ENCODE results near the gene TCTN3. TPM values are rescaled to one million over a fixed set of nuclear protein-coding genes. Genes with fewer than 3 reads are reported as not detected.

TCTN3 gene
- total and polyA plus RNA-seq, 7 experiments from 2014 or later, result 16.2 to 60.7 (median 22.8) TPM

DNA sequence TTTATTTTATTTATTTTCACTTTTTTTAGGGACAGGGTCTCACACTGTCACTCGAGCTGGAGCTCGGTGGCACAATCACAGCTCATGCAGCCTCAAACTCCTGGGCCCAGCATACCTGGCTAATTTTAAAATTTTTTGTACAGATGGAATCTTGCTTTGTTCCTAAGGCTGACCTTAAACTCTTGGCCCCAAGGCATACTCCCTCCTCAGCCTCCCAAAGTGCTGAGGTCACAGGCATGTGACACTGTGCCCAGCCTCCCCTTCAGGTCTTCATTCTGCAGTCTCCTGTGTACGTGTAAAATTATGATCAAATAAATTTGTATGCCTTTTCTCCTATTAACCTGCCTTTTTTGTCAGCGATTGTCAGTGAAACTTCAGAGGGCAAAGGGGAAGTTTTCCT is 17.8 kb upstream of the TCTN3 start:
- H3K27ac ChIP-seq (ENCODE audit: low read depth, low read length), result no peak overlapping the region
- Mint-ChIP-seq H3K36me3 (peaks cover 0 to under 1% (median 0%) of the 10 kb centered on the region in 5 donors), H3K4me1 (peaks cover 0 to 4% (median 0%) of the 10 kb centered on the region in 7 donors), H3K4me3 (no peak overlapping the region), H3K27me3 (peaks cover 0 to 7% (median 0%) of the 10 kb centered on the region in 5 donors), H3K27ac (no peak overlapping the region), H3K9me3 (no peaks in the 10 kb centered on the region)
- no peaks in the 10 kb centered on the region for H3K9me3 ChIP-seq (ENCODE audit: control insufficient read depth in 2 of 3, low read length in 3 of 3)
- intact Hi-C loops (cut with micrococcal nuclease), result no loop called here
- H3K27me3 ChIP-seq (ENCODE audit: control insufficient read depth in 2 of 2, insufficient read depth in 2 of 2, low read length in 2 of 2), result no peaks in the 10 kb centered on the region
- ATAC-seq, result no peak
- DNase-seq, result no peak
- H3K36me3 ChIP-seq (ENCODE audit: control insufficient read depth in 2 of 3, insufficient read depth in 3 of 3, low read length in 3 of 3), result no peaks in the 10 kb centered on the region
- POLR2A ChIA-PET, result no interaction called here
- no peak overlapping the region for H3K4me3 ChIP-seq (ENCODE audit: low read length)
- H3K4me1 ChIP-seq (ENCODE audit: control insufficient read depth in 2 of 2, insufficient read depth in 2 of 2, low read length in 2 of 2), result no peaks in the 10 kb centered on the region
- CTCF ChIA-PET, result no interaction called here

DNA sequence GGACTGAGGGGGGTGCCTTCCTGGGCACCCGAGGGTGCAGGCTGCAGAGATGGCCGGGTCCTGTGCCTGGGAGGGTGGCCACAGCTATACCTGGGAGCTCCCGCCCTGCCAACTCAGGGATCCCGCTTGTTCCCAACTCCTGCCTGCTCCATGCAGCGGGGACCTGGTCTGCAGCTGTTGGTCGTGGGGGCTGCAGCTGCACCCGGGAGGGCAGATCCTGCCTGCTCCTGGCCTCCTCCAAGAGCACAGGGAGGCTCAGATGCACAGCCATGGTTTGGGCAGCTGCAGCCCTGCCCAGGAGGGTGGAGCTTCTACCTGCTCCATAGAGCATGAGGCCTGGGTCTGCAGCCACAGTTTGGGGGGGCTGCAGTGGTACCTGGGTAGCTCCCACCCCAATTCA is 13.3 kb upstream of the TCTN3 start:
- Mint-ChIP-seq H3K27ac (no peak overlapping the region), H3K27me3 (peaks cover 0 to 2% (median 0%) of the 10 kb centered on the region in 5 donors), H3K9me3 (peaks cover 0 to 2% (median 0%) of the 10 kb centered on the region in 11 donors), H3K4me3 (no peak overlapping the region), H3K36me3 (peaks cover 0 to 6% (median 0%) of the 10 kb centered on the region in 5 donors), H3K4me1 (peaks cover 0 to 4% (median 0%) of the 10 kb centered on the region in 7 donors)
- no peak for ATAC-seq
- H3K4me3 ChIP-seq (ENCODE audit: low read length), result no peak overlapping the region
- ChIA-PET POLR2A (no interaction called here), CTCF (no interaction called here)
- H3K36me3 ChIP-seq (ENCODE audit: control insufficient read depth in 2 of 3, insufficient read depth in 3 of 3, low read length in 3 of 3), result no peaks in the 10 kb centered on the region
- no peaks in the 10 kb centered on the region for H3K27me3 ChIP-seq (ENCODE audit: control insufficient read depth in 2 of 2, insufficient read depth in 2 of 2, low read length in 2 of 2)
- no peak for DNase-seq
- intact Hi-C loops (cut with micrococcal nuclease), result no loop called here
- H3K4me1 ChIP-seq (ENCODE audit: control insufficient read depth in 2 of 2, insufficient read depth in 2 of 2, low read length in 2 of 2), result no peaks in the 10 kb centered on the region
- no peak overlapping the region for H3K27ac ChIP-seq (ENCODE audit: low read depth, low read length)
- no peaks in the 10 kb centered on the region for H3K9me3 ChIP-seq (ENCODE audit: control insufficient read depth in 2 of 3, low read length in 3 of 3)

DNA sequence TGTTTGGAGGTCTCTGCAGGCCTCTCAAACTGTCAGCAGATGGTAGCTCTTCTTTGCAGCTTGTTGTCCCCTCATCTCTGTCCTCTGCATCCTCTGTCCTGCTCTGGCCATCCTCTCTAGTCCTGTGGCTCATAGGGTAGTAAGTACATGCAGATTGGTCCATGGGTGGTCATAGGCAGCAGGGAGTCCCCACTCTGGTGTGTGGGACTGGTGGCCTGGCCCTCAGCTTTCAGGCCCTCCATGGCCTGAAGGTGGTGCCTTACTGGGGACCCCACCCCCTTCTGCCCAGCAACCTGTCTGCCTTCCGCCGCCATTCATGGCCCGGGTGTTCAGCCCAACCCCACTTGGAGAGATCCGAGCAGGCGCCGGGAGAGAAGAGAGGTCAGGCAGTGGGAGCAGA is 12.8 kb upstream of the TCTN3 start:
- CTCF ChIA-PET, result no interaction called here
- DNase-seq (no peak), ATAC-seq (no peak)
- no peak overlapping the region for H3K4me3 Mint-ChIP-seq
- H3K4me3 ChIP-seq (ENCODE audit: low read length), result no peak overlapping the region
- H3K27me3 ChIP-seq (ENCODE audit: control insufficient read depth in 2 of 2, insufficient read depth in 2 of 2, low read length in 2 of 2), result no peaks in the 10 kb centered on the region
- no peaks in the 10 kb centered on the region for H3K36me3 ChIP-seq (ENCODE audit: control insufficient read depth in 2 of 3, insufficient read depth in 3 of 3, low read length in 3 of 3)
- peaks cover 0 to 2% (median 0%) of the 10 kb centered on the region in 11 donors for H3K9me3 Mint-ChIP-seq
- POLR2A ChIA-PET, result no interaction called here
- no peaks in the 10 kb centered on the region for H3K9me3 ChIP-seq (ENCODE audit: control insufficient read depth in 2 of 3, low read length in 3 of 3)
- H3K27ac Mint-ChIP-seq, result peak overlapping the region in 1 of 9 donors; percentile 30
- no peak overlapping the region for H3K27ac ChIP-seq (ENCODE audit: low read depth, low read length)
- H3K4me1 Mint-ChIP-seq, result peaks cover 0 to 4% (median 0%) of the 10 kb centered on the region in 7 donors
- H3K36me3 Mint-ChIP-seq, result peaks cover 0 to 6% (median 0%) of the 10 kb centered on the region in 5 donors
- peaks cover 0 to 2% (median 0%) of the 10 kb centered on the region in 5 donors for H3K27me3 Mint-ChIP-seq
- intact Hi-C loops (cut with micrococcal nuclease), result no loop called here
- no peaks in the 10 kb centered on the region for H3K4me1 ChIP-seq (ENCODE audit: control insufficient read depth in 2 of 2, insufficient read depth in 2 of 2, low read length in 2 of 2)

DNA sequence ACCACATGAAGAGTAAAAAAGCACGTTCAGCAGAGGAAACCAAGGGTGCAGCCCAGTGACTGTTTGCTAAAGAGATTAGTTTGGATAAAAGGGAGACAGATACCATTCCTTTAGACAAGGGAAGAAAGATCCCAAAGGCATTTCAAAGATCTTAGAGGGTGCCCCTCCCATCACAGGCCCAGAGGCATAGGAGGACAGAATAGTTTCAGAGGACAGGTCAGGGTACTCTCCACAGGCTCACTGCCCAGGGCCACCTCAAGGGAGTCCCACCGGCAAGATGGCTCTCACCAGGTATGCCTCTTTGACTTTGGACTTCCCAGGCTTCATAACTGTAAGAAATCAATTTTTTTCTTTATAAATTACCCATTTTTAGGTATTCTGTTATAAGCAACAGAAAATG is 4.7 kb upstream of the TCTN3 start:
- Histone ChIP-seq H3K4me3 (ENCODE audit: low read length) (no peak overlapping the region), H3K36me3 (ENCODE audit: control insufficient read depth in 2 of 3, insufficient read depth in 3 of 3, low read length in 3 of 3) (peaks cover 0 to 3% (median 0%) of the 10 kb centered on the region in 3 experiments), H3K27me3 (ENCODE audit: control insufficient read depth in 2 of 2, insufficient read depth in 2 of 2, low read length in 2 of 2) (no peaks in the 10 kb centered on the region), H3K9me3 (ENCODE audit: control insufficient read depth in 2 of 3, low read length in 3 of 3) (no peaks in the 10 kb centered on the region), H3K4me1 (ENCODE audit: control insufficient read depth in 2 of 2, insufficient read depth in 2 of 2, low read length in 2 of 2) (no peaks in the 10 kb centered on the region), H3K27ac (ENCODE audit: low read depth, low read length) (no peak overlapping the region)
- Mint-ChIP-seq H3K4me1 (peaks cover 5 to 13% (median 10%) of the 10 kb centered on the region in 7 donors), H3K36me3 (peaks cover 0 to 12% (median 0%) of the 10 kb centered on the region in 5 donors), H3K27ac (no peak overlapping the region), H3K4me3 (no peak overlapping the region), H3K9me3 (peaks cover 0 to 4% (median 0%) of the 10 kb centered on the region in 11 donors), H3K27me3 (peaks cover 4 to 20% (median 8%) of the 10 kb centered on the region in 5 donors)
- POLR2A ChIA-PET, result no interaction called here
- ATAC-seq, result no peak
- no peak for DNase-seq
- intact Hi-C loops (cut with micrococcal nuclease), result loop anchor here (10.0 kb wide), 4 partner anchors 316 to 1136 kb away; partner anchors contain the start of genes LCOR (in 1 of the 2) and TM9SF3 (in 1 of the 2)
- CTCF ChIA-PET, result no interaction called here

DNA sequence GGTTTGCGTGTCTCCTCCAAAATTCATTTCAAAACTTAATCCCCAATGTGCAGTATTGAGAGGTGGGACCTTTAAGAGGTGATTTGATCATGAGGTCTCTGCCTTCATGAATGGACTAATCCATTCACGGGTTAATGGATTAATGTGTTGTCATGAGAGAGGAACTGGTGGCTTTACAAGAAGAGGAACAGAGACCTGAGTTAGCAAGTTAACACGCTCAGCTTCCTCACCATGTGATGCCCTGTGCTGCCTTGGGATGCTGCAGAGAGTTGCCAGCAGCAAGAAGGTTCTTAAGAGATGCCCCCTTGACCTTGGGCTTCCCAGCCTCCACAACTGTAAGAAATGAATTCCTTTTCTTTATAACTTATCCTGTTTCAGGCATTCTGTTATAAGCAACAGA is 3.7 kb upstream of the TCTN3 start:
- ChIA-PET CTCF (no interaction called here), POLR2A (interaction anchor here (0.6 kb wide), 1 partner anchor 87 kb away, joined by 3 read pairs; no protein-coding TSS in a partner anchor)
- peaks cover 8 to 9% of the 10 kb centered on the region in 2 donors for H3K4me1 ChIP-seq (ENCODE audit: control insufficient read depth in 2 of 2, insufficient read depth in 2 of 2, low read length in 2 of 2)
- H3K36me3 ChIP-seq (ENCODE audit: control insufficient read depth in 2 of 3, insufficient read depth in 3 of 3, low read length in 3 of 3), result peaks cover 0 to 4% (median 0%) of the 10 kb centered on the region in 3 experiments
- H3K27ac Mint-ChIP-seq, result no peak overlapping the region
- H3K27me3 Mint-ChIP-seq, result peaks cover 4 to 20% (median 8%) of the 10 kb centered on the region in 5 donors
- H3K4me3 ChIP-seq (ENCODE audit: low read length), result no peak overlapping the region
- peaks cover 0 to 4% (median 0%) of the 10 kb centered on the region in 11 donors for H3K9me3 Mint-ChIP-seq
- no peak for ATAC-seq
- H3K27me3 ChIP-seq (ENCODE audit: control insufficient read depth in 2 of 2, insufficient read depth in 2 of 2, low read length in 2 of 2), result no peaks in the 10 kb centered on the region
- H3K4me1 Mint-ChIP-seq, result peaks cover 11 to 23% (median 20%) of the 10 kb centered on the region in 7 donors
- no peak overlapping the region for H3K27ac ChIP-seq (ENCODE audit: low read depth, low read length)
- intact Hi-C loops (cut with micrococcal nuclease), result loop anchor here (10.0 kb wide), 4 partner anchors 317 to 1137 kb away; partner anchors contain the start of genes LCOR (in 1 of the 2) and TM9SF3 (in 1 of the 2)
- no peak overlapping the region for H3K4me3 Mint-ChIP-seq
- no peaks in the 10 kb centered on the region for H3K9me3 ChIP-seq (ENCODE audit: control insufficient read depth in 2 of 3, low read length in 3 of 3)
- peaks cover 0 to 16% (median 0%) of the 10 kb centered on the region in 5 donors for H3K36me3 Mint-ChIP-seq
- DNase-seq, result no peak

DNA sequence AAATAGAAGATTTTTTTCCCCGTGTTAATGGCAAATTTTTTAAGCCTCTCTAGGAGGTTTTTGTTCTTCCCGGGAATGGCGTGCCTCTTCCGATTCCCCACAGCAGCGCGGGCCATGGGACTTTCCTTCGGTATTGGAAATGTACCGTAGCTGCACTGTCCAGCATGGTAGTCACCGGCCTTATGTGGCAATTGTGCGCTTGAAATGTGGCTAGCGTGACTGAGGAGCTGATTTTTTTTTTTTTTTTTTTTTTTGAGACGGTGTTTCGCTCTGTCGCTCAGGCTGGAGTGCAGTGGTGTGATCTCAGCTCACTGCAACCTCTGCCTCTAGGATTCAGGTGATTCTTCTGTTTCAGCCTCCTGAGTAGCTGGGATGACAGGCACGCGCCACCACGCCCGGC is 938 bp upstream of the TCTN3 start:
- intact Hi-C loops (cut with micrococcal nuclease), result loop anchor here (1.0 to 10.0 kb wide), 18 partner anchors 38 to 1992 kb away; partner anchors contain the start of genes ALDH18A1 (in 2 of the 2), CC2D2B (in 2 of the 2), CCNJ (in 2 of the 2) and SORBS1 (in 2 of the 2)
- peak overlapping the region; percentile 56 for H3K27ac ChIP-seq (ENCODE audit: low read depth, low read length)
- no peaks in the 10 kb centered on the region for H3K9me3 ChIP-seq (ENCODE audit: control insufficient read depth in 2 of 3, low read length in 3 of 3)
- ChIA-PET CTCF (interaction anchor here (0.6 to 3.0 kb wide), 12 partner anchors 7 to 600 kb away, joined by 3 to 23 read pairs (median 5); no protein-coding TSS in a partner anchor), POLR2A (interaction anchor here (2.9 kb wide), 1 partner anchor 435 kb away, joined by 13 read pairs; the partner anchor contains the start of gene ZNF518A)
- H3K27me3 ChIP-seq (ENCODE audit: control insufficient read depth in 2 of 2, insufficient read depth in 2 of 2, low read length in 2 of 2), result no peaks in the 10 kb centered on the region
- no peak for DNase-seq
- no peak overlapping the region for H3K4me3 ChIP-seq (ENCODE audit: low read length)
- Mint-ChIP-seq H3K4me3 (peak overlapping the region in 9 of 10 donors; percentile 36 to 99 (median 95)), H3K4me1 (peaks cover 27 to 47% (median 42%) of the 10 kb centered on the region in 7 donors), H3K27ac (peak overlapping the region in 7 of 9 donors; percentile 91 to 98 (median 96)), H3K27me3 (peaks cover under 1 to 17% (median 5%) of the 10 kb centered on the region in 5 donors), H3K9me3 (peaks cover 0 to 4% (median 0%) of the 10 kb centered on the region in 11 donors), H3K36me3 (peaks cover 4 to 28% (median 5%) of the 10 kb centered on the region in 5 donors)
- peaks cover 11 to 15% of the 10 kb centered on the region in 2 donors for H3K4me1 ChIP-seq (ENCODE audit: control insufficient read depth in 2 of 2, insufficient read depth in 2 of 2, low read length in 2 of 2)
- H3K36me3 ChIP-seq (ENCODE audit: control insufficient read depth in 2 of 3, insufficient read depth in 3 of 3, low read length in 3 of 3), result peaks cover 0 to 23% (median 0%) of the 10 kb centered on the region in 3 experiments
- no peak for ATAC-seq
